GM19468 (cell line): ENCODE results near the gene DTHD1.

Experiments
- ATAC-seq: cut with Tn5 transposase; IDR thresholded peaks from one replicate; pipeline ENCODE4 v1.9.1; 2021; ENCODE audit warnings: mild to moderate bottlenecking, moderate library complexity, moderate number of reproducible peaks; ENCODE audit not compliant: unreplicated experiment; ENCODE audit errors: extremely low read depth

The DTHD1 gene

GRCh38 chr4:36312511-36312910 lies 31.1 kb downstream of the DTHD1 start:
- ATAC-seq, result no peak

GRCh38 chr4:36313301-36313700 lies 31.9 kb downstream of the DTHD1 start:
- no peak for ATAC-seq

- no peak for ATAC-seq
These were observed 32.3 kb downstream of the DTHD1 start for GRCh38 chr4:36313703-36314102.

- no peak for ATAC-seq
These were observed 35.2 kb downstream of the DTHD1 start for GRCh38 chr4:36316607-36317006.

- no peak for ATAC-seq
These were observed 36.3 kb downstream of the DTHD1 start for GRCh38 chr4:36317721-36318120.

- ATAC-seq, result no peak
These were observed 38.9 kb downstream of the DTHD1 start for GRCh38 chr4:36320117-36320896.

GRCh38 chr4:36321176-36321575 lies 39.8 kb downstream of the DTHD1 start:
- ATAC-seq, result no peak

- ATAC-seq, result no peak
These were observed 41.5 kb downstream of the DTHD1 start for GRCh38 chr4:36322921-36323354.

GRCh38 chr4:36323816-36324419 lies 42.5 kb downstream of the DTHD1 start:
- no peak for ATAC-seq

- no peak for ATAC-seq
These were observed 43.4 kb downstream of the DTHD1 start for GRCh38 chr4:36324808-36325207.

GRCh38 chr4:36325499-36325898 lies 44.1 kb downstream of the DTHD1 start:
- ATAC-seq, result peak; percentile 29

GRCh38 chr4:36325926-36326325 lies 44.5 kb downstream of the DTHD1 start:
- no peak for ATAC-seq

GRCh38 chr4:36326476-36327029 lies 45.1 kb downstream of the DTHD1 start:
- ATAC-seq, result no peak

GRCh38 chr4:36327400-36327799 lies 46.0 kb downstream of the DTHD1 start:
- no peak for ATAC-seq

- no peak for ATAC-seq
These were observed 46.7 kb downstream of the DTHD1 start for GRCh38 chr4:36328130-36328529.

- no peak for ATAC-seq
These were observed 47.8 kb downstream of the DTHD1 start for GRCh38 chr4:36329228-36329627.

GRCh38 chr4:36330796-36331195 lies 49.4 kb downstream of the DTHD1 start:
- ATAC-seq, result no peak

GRCh38 chr4:36332023-36332781 lies 50.8 kb downstream of the DTHD1 start:
- ATAC-seq, result peak; percentile 67

GRCh38 chr4:36332782-36333131 lies 51.3 kb downstream of the DTHD1 start:
- peak; percentile 97 for ATAC-seq

- no peak for ATAC-seq
These were observed 52.0 kb downstream of the DTHD1 start for GRCh38 chr4:36333303-36333877.
